IPS-18c (cell line): ENCODE data around the gene ARHGAP12.
A peak's percentile ranks its signal among the peaks of the same experiment; 100 is the strongest.
"Not testable (repeated sequence)": the region's sequence is repeated elsewhere in the genome, so short reads cannot be mapped to it uniquely, and the experiment has no call there.

Source experiments
- H3K4me3 ChIP-seq: 2 replicates; pipeline ENCODE4 v1.7.0; 2013; ENCODE audit warnings: low read depth, mild to moderate bottlenecking, low read length, moderate library complexity; ENCODE audit not compliant: insufficient read depth
- H3K9me3 ChIP-seq: one replicate; pipeline ENCODE4 v1.6.1; 2013; ENCODE audit warnings: mild to moderate bottlenecking, low read length, moderate library complexity; ENCODE audit not compliant: control insufficient read depth, insufficient read depth

The ARHGAP12 gene

GRCh38 chr10:31773749-31774298 is 154.8 kb downstream of the ARHGAP12 start:
- Histone ChIP-seq H3K9me3 (peaks cover 2% of the 10 kb centered on the region), H3K4me3 (no peak overlapping the region)

- H3K4me3 ChIP-seq = no peak overlapping the region
- H3K9me3 ChIP-seq = no peaks in the 10 kb centered on the region
These were observed 157.2 kb downstream of the ARHGAP12 start for GRCh38 chr10:31771331-31771831.

- Histone ChIP-seq H3K9me3 (no peaks in the 10 kb centered on the region), H3K4me3 (no peak overlapping the region)
These were observed 158.2 kb downstream of the ARHGAP12 start for GRCh38 chr10:31770307-31770902.

- Histone ChIP-seq H3K9me3 (peaks cover 7% of the 10 kb centered on the region), H3K4me3 (no peak overlapping the region)
These were observed 159.1 kb downstream of the ARHGAP12 start for GRCh38 chr10:31769564-31769963.

GRCh38 chr10:31768935-31769334 is 159.7 kb downstream of the ARHGAP12 start:
- H3K9me3 ChIP-seq, H3K4me3 ChIP-seq: not testable (repeated sequence)

GRCh38 chr10:31768467-31768866 is 160.2 kb downstream of the ARHGAP12 start:
- no peak overlapping the region for H3K4me3 ChIP-seq
- H3K9me3 ChIP-seq = peaks cover 7% of the 10 kb centered on the region

GRCh38 chr10:31765541-31765940 is 163.1 kb downstream of the ARHGAP12 start:
- peaks cover 7% of the 10 kb centered on the region for H3K9me3 ChIP-seq
- no peak overlapping the region for H3K4me3 ChIP-seq

- H3K9me3 ChIP-seq = peaks cover 7% of the 10 kb centered on the region
- H3K4me3 ChIP-seq = no peak overlapping the region
These were observed 166.3 kb downstream of the ARHGAP12 start for GRCh38 chr10:31762316-31762715.

- Histone ChIP-seq H3K9me3 (peaks cover 7% of the 10 kb centered on the region), H3K4me3 (no peak overlapping the region)
These were observed 167.5 kb downstream of the ARHGAP12 start for GRCh38 chr10:31761156-31761555.

GRCh38 chr10:31760674-31761081 is 168.0 kb downstream of the ARHGAP12 start:
- Histone ChIP-seq H3K9me3 (peaks cover 7% of the 10 kb centered on the region), H3K4me3 (peak overlapping the region; percentile 21; the same call in 1 of the 2 replicates)

- peak overlapping the region; percentile 74 for H3K4me3 ChIP-seq
These were observed 168.6 kb downstream of the ARHGAP12 start for GRCh38 chr10:31759799-31760626.

GRCh38 chr10:31759124-31759798 is 169.4 kb downstream of the ARHGAP12 start:
- H3K9me3 ChIP-seq = no peaks in the 10 kb centered on the region
- H3K4me3 ChIP-seq = peak overlapping the region; percentile 74

More at GRCh38 chr10:31759799-31760626, 168.6 kb downstream of the ARHGAP12 start:
- H3K9me3 ChIP-seq = peaks cover 4% of the 10 kb centered on the region

- no peak overlapping the region for H3K4me3 ChIP-seq
- no peaks in the 10 kb centered on the region for H3K9me3 ChIP-seq
These were observed 170.1 kb downstream of the ARHGAP12 start for GRCh38 chr10:31758495-31758894.

- Histone ChIP-seq H3K4me3 (no peak overlapping the region), H3K9me3 (no peaks in the 10 kb centered on the region)
These were observed 170.8 kb downstream of the ARHGAP12 start for GRCh38 chr10:31757831-31758230.

GRCh38 chr10:31757386-31757791 is 171.2 kb downstream of the ARHGAP12 start:
- no peak overlapping the region for H3K4me3 ChIP-seq
- no peaks in the 10 kb centered on the region for H3K9me3 ChIP-seq

- Histone ChIP-seq H3K4me3 (no peak overlapping the region), H3K9me3 (no peaks in the 10 kb centered on the region)
These were observed 171.9 kb downstream of the ARHGAP12 start for GRCh38 chr10:31756729-31757110.

- no peaks in the 10 kb centered on the region for H3K9me3 ChIP-seq
These were observed 172.4 kb downstream of the ARHGAP12 start for GRCh38 chr10:31756101-31756728.

More at GRCh38 chr10:31756101-31756728, 172.4 kb downstream of the ARHGAP12 start:
- no peak overlapping the region for H3K4me3 ChIP-seq
